IMR-90 (cell line): ENCODE measurements around the gene UQCC5.

Experiments
- BHLHE40 ChIP-seq: fragments of 150-350 bp; IDR thresholded peaks from 2 replicates; pipeline ENCODE4 v1.6.1; 2016; ENCODE audit warnings: mild to moderate bottlenecking, low read depth, low read length
- CEBPB ChIP-seq: IDR thresholded peaks from 2 replicates; pipeline ENCODE4 v1.6.1; 2012; ENCODE audit warnings: low read depth, low read length, improper control_type of control experiment
- CHD1 ChIP-seq: IDR thresholded peaks from 2 replicates; pipeline ENCODE4 v1.6.1; 2012; ENCODE audit warnings: low read depth, low read length, improper control_type of control experiment
- CTCF ChIP-seq: conservative IDR thresholded peaks from 2 replicates; pipeline ENCODE4 v1.5.1; 2012; ENCODE audit warnings: mild to moderate bottlenecking, low read depth, low read length, improper control_type of control experiment
- ELK1 ChIP-seq: fragments of 150-350 bp; IDR thresholded peaks from 2 replicates; pipeline ENCODE4 v1.6.1; 2016; ENCODE audit warnings: low read depth, mild to moderate bottlenecking, low read length, moderate library complexity, borderline replicate concordance
- FOS ChIP-seq: fragments of 150-350 bp; IDR thresholded peaks from 2 replicates; pipeline ENCODE4 v1.6.1; 2016; ENCODE audit warnings: low read depth, low read length
- MAFK ChIP-seq: IDR thresholded peaks from 2 replicates; pipeline ENCODE4 v1.6.1; 2012; ENCODE audit warnings: low read depth, low read length, improper control_type of control experiment
- MAZ ChIP-seq: IDR thresholded peaks from 2 replicates; pipeline ENCODE4 v1.6.1; 2012; ENCODE audit warnings: low read depth, mild to moderate bottlenecking, low read length, improper control_type of control experiment, moderate library complexity, borderline replicate concordance
- POLR2A ChIP-seq: IDR thresholded peaks from 2 replicates; pipeline ENCODE4 v1.6.1; 2012; ENCODE audit warnings: mild to moderate bottlenecking, low read depth, low read length
- RAD21 ChIP-seq: IDR thresholded peaks from 2 replicates; pipeline ENCODE4 v1.6.1; 2012; ENCODE audit warnings: low read length, improper control_type of control experiment
- RFX5 ChIP-seq: IDR thresholded peaks from 2 replicates; pipeline ENCODE4 v1.8.0; 2012; ENCODE audit warnings: low read depth, mild to moderate bottlenecking, low read length, moderate library complexity
- SMC3 ChIP-seq: fragments of 150-350 bp; IDR thresholded peaks from 2 replicates; pipeline ENCODE4 v1.6.1; 2016; ENCODE audit warnings: low read depth, mild to moderate bottlenecking, antibody characterized with exemption, low read length, moderate library complexity
- USF2 ChIP-seq: fragments of 150-350 bp; IDR thresholded peaks from 2 replicates; pipeline ENCODE4 v1.6.1; 2017; ENCODE audit warnings: mild to moderate bottlenecking, antibody characterized with exemption, low read length, low read depth

GRCh38 chr3:52524752-52525679, 11.4 kb upstream of the UQCC5 start:
- TF ChIP-seq CTCF (no peak), POLR2A (no peak), ELK1 (no peak), FOS (no peak), SMC3 (no peak), USF2 (no peak), RAD21 (no peak), RFX5 (no peak), CEBPB (no peak), MAZ (no peak), MAFK (no peak), BHLHE40 (no peak), CHD1 (no peak)
